K562 (cell line): ENCODE data around the gene DTNB.

ENCODE experiments used
- MYBL2 ChIP-seq, 2 experiments: fragments of 450-650 bp in 1 of 2; sonication (generic) in 1 of 2; formaldehyde crosslinking in 1 of 2; IDR thresholded peaks; 2 replicates each; pipeline versions ENCODE4 v1.6.1 to v1.8.1; 2017 to 2022; ENCODE audit warnings: borderline replicate concordance in 1 of 2, inconsistent platforms in 1 of 2, low read depth in 1 of 2, mild to moderate bottlenecking in 1 of 2, missing genetic modification reagents in 1 of 2, moderate library complexity in 1 of 2
- TF ChIP-seq, protein P1 (sequence below), 3 experiments: IDR thresholded peaks in 2 of 3; conservative IDR thresholded peaks in 1 of 3; 2 replicates each; pipeline ENCODE4 v1.5.1; 2011 to 2012; ENCODE audit warnings: low read length in 3 of 3, mild to moderate bottlenecking in 3 of 3, control low read depth in 2 of 3, improper control_type of control experiment in 1 of 3, inconsistent platforms in 1 of 3, low read depth in 1 of 3, mixed read lengths in 1 of 3, moderate library complexity in 1 of 3; ENCODE audit not compliant: insufficient read depth in 2 of 3

DNA sequence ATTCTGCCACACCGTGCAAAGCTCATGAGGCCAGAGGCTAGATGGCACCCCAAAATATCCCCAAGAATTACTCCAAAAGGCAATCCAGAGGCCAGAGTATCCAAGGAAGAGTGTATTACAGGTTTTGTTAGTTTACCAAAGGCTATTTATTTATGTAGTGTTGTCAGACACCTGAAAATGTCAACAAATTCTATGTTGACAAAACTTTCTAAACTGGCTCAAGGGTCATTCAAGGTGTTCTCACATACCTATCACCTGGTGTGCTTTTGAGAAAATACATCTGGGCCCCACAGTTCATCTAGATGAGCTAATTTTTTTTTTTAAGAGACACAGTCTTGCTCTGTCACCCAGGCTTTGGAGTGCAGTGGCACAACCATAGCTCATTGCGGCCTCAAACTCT is 12.4 kb upstream of the DTNB start:
- TF ChIP-seq MYBL2 (IDR thresholded peaks at IDR 0.05; ENCODE audit: low read depth) = no peak
- TF ChIP-seq MYBL2 (CRISPR knock-in tag; IDR thresholded peaks at IDR 0.05; ENCODE audit: borderline replicate concordance) = no peak
- TF ChIP-seq, protein P1, sequence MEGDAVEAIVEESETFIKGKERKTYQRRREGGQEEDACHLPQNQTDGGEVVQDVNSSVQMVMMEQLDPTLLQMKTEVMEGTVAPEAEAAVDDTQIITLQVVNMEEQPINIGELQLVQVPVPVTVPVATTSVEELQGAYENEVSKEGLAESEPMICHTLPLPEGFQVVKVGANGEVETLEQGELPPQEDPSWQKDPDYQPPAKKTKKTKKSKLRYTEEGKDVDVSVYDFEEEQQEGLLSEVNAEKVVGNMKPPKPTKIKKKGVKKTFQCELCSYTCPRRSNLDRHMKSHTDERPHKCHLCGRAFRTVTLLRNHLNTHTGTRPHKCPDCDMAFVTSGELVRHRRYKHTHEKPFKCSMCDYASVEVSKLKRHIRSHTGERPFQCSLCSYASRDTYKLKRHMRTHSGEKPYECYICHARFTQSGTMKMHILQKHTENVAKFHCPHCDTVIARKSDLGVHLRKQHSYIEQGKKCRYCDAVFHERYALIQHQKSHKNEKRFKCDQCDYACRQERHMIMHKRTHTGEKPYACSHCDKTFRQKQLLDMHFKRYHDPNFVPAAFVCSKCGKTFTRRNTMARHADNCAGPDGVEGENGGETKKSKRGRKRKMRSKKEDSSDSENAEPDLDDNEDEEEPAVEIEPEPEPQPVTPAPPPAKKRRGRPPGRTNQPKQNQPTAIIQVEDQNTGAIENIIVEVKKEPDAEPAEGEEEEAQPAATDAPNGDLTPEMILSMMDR (IDR thresholded peaks at IDR 0.05 in 2 of 3, conservative IDR thresholded peaks at IDR 0.05 in 1 of 3; ENCODE audit: insufficient read depth in 2 of 3, low read depth in 1 of 3, low read length in 3 of 3) = no peak
